HG03460 (cell line): ENCODE results near the gene EPG5.
A peak's percentile ranks its signal among the peaks of the same experiment; 100 is the strongest.
"Not testable (repeated sequence)": the region's sequence is repeated elsewhere in the genome, so short reads cannot be mapped to it uniquely, and the experiment has no call there.

Experiments used
- ATAC-seq: cut with Tn5 transposase; IDR thresholded peaks from one replicate; pipeline ENCODE4 v1.9.1; 2021; ENCODE audit not compliant: unreplicated experiment

EPG5 gene

GRCh38 chr18:45839414-45840395 is 127.4 kb downstream of the EPG5 start:
- ATAC-seq, result peak; percentile 46

- ATAC-seq, result no peak
Measured at GRCh38 chr18:45838302-45839070, 128.6 kb downstream of the EPG5 start.

GRCh38 chr18:45837283-45838070 is 129.7 kb downstream of the EPG5 start:
- peak; percentile 45 for ATAC-seq

GRCh38 chr18:45836242-45837205 is 130.6 kb downstream of the EPG5 start:
- ATAC-seq, result no peak

- no peak for ATAC-seq
Measured at GRCh38 chr18:45835057-45835636, 132.0 kb downstream of the EPG5 start.

- ATAC-seq, result no peak
Measured at GRCh38 chr18:45834306-45834705, 132.8 kb downstream of the EPG5 start.

GRCh38 chr18:45833846-45834245 is 133.3 kb downstream of the EPG5 start:
- ATAC-seq, result no peak

GRCh38 chr18:45830917-45831316 is 136.2 kb downstream of the EPG5 start:
- ATAC-seq, result no peak

GRCh38 chr18:45829855-45830254 is 137.3 kb downstream of the EPG5 start:
- no peak for ATAC-seq

GRCh38 chr18:45828917-45829811 is 138.0 kb downstream of the EPG5 start:
- no peak for ATAC-seq

GRCh38 chr18:45826716-45827115 is 140.4 kb downstream of the EPG5 start:
- ATAC-seq, result not testable (repeated sequence)

- ATAC-seq, result no peak
Measured at GRCh38 chr18:45826084-45826483, 141.0 kb downstream of the EPG5 start.

- no peak for ATAC-seq
Measured at GRCh38 chr18:45825258-45826044, 141.7 kb downstream of the EPG5 start, which contains the start of gene SIGLEC15. SIGLEC15 (plus strand) TSS chr18:45825675; CDS start chr18:45825729, 54 bp downstream.

- no peak for ATAC-seq
Measured at GRCh38 chr18:45821711-45822110, 145.4 kb downstream of the EPG5 start.

- ATAC-seq, result no peak
Measured at GRCh38 chr18:45821026-45821425, 146.1 kb downstream of the EPG5 start.

GRCh38 chr18:45820106-45820745 is 146.9 kb downstream of the EPG5 start:
- ATAC-seq, result no peak

GRCh38 chr18:45818765-45819164 is 148.4 kb downstream of the EPG5 start:
- ATAC-seq, result not testable (repeated sequence)
